Activated naive CD8-positive, alpha-beta T cell treated with anti-CD3 and anti-CD28 coated beads, Interleukin-2, amount 50 U/mL, for 16 hours (primary cell): ENCODE data around the gene TBX15.

ENCODE experiments used
- DNase-seq: peaks from one replicate; pipeline ENCODE4 v3.0.0-alpha.2; 2020; ENCODE audit warnings: low read depth, low spot score

Gene TBX15

GRCh38 chr1:119001181-119002027 is 13.3 kb upstream of the TBX15 start:
- DNase-seq = no peak

GRCh38 chr1:119000371-119001180 is 12.4 kb upstream of the TBX15 start:
- no peak for DNase-seq

GRCh38 chr1:118999348-119000071 is 11.4 kb upstream of the TBX15 start:
- no peak for DNase-seq

GRCh38 chr1:118998171-118998570 is 10.0 kb upstream of the TBX15 start:
- DNase-seq = no peak

GRCh38 chr1:118997225-118997624 is 9.1 kb upstream of the TBX15 start:
- DNase-seq = no peak

GRCh38 chr1:118995312-118996016 is 7.3 kb upstream of the TBX15 start:
- DNase-seq = no peak

GRCh38 chr1:118993700-118994026 is 5.5 kb upstream of the TBX15 start:
- no peak for DNase-seq

- no peak for DNase-seq
Observed at GRCh38 chr1:118992868-118993699, 4.9 kb upstream of the TBX15 start.

GRCh38 chr1:118992237-118992825 is 4.2 kb upstream of the TBX15 start:
- DNase-seq = no peak

- DNase-seq = no peak
Observed at GRCh38 chr1:118991448-118991847, 3.3 kb upstream of the TBX15 start.

GRCh38 chr1:118990513-118991152 is 2.5 kb upstream of the TBX15 start:
- no peak for DNase-seq

- DNase-seq = no peak
Observed at GRCh38 chr1:118989878-118990378, 1.8 kb upstream of the TBX15 start.

GRCh38 chr1:118989006-118989815 is 1.1 kb upstream of the TBX15 start:
- no peak for DNase-seq

GRCh38 chr1:118987468-118988185 is 516 bp downstream of the TBX15 start:
- DNase-seq = no peak

- no peak for DNase-seq
Observed at GRCh38 chr1:118986555-118987467, 1.3 kb downstream of the TBX15 start.

GRCh38 chr1:118985640-118986554 is 2.2 kb downstream of the TBX15 start:
- DNase-seq = no peak
